ENCODE data around the gene CRX.
A peak's percentile ranks its signal among the peaks of the same experiment; 100 is the strongest.

CRX gene

GRCh38 chr19:47790398-47790814 lies 31.3 kb upstream of the CRX start:
- no peak overlapping the region for H3K4ac ChIP-seq (ENCODE audit: low read length)
- H3K4me3 ChIP-seq (ENCODE audit: low read length in 2 of 2), result no peak overlapping the region
- peaks cover 2 to 5% of the 10 kb centered on the region in 2 donors for H3K9me3 ChIP-seq (replicated peaks in 1 of 2; ENCODE audit: control insufficient read depth in 2 of 2, insufficient read depth in 1 of 2, low read depth in 1 of 2, low read length in 2 of 2)
- no peak overlapping the region for H4K91ac ChIP-seq (ENCODE audit: low read depth, low read length, poor library complexity)
- peaks cover 2 to 15% of the 10 kb centered on the region in 2 donors for H3K36me3 ChIP-seq (replicated peaks in 1 of 2; ENCODE audit: control insufficient read depth in 2 of 2, insufficient read depth in 2 of 2, low read length in 2 of 2)
- H4K8ac ChIP-seq (ENCODE audit: low read depth, low read length), result no peak overlapping the region
- DNase-seq (ENCODE audit: low spot score), result peak; percentile 80
- peak overlapping the region; percentile 67 for H3K18ac ChIP-seq (ENCODE audit: low read length)
- H3K27me3 ChIP-seq (ENCODE audit: control insufficient read depth in 3 of 3, insufficient read depth in 3 of 3, low read depth in 1 of 3, low read length in 3 of 3), result no peaks in the 10 kb centered on the region
- H2BK15ac ChIP-seq (ENCODE audit: low read length), result no peak overlapping the region
- no CpG with 5 or more reads among the region's 10 CpGs for WGBS, 2 donors (ENCODE audit: extremely low coverage in 2 of 2, insufficient read length in 2 of 2, insufficient replicate concordance in 1 of 2)
- no peak overlapping the region for H3K23ac ChIP-seq (ENCODE audit: low read depth, low read length, poor library complexity)
- no peaks in the 10 kb centered on the region for H3K4me1 ChIP-seq (ENCODE audit: control insufficient read depth in 2 of 2, insufficient read depth in 1 of 2, low read depth in 1 of 2, low read length in 2 of 2)
- H3K9ac ChIP-seq (ENCODE audit: low read depth, low read length, poor library complexity), result no peak overlapping the region
- no peak overlapping the region for H3K14ac ChIP-seq (ENCODE audit: low read length)
- peaks cover 1% of the 10 kb centered on the region for H3K79me1 ChIP-seq (ENCODE audit: low read depth, low read length)
- H3K4me2 ChIP-seq (ENCODE audit: insufficient read depth, low read length, poor library complexity, severe bottlenecking), result no peak overlapping the region
- peak overlapping the region; percentile 56 for H3K27ac ChIP-seq (replicated peaks; ENCODE audit: low read length)
- H2AK5ac ChIP-seq (ENCODE audit: low read depth, low read length), result no peak overlapping the region
- H2BK120ac ChIP-seq (ENCODE audit: low read depth, low read length), result no peak overlapping the region
- H2BK12ac ChIP-seq (ENCODE audit: low read length), result no peak overlapping the region
- H2BK5ac ChIP-seq (ENCODE audit: low read length), result no peak overlapping the region
- H2AFZ ChIP-seq (ENCODE audit: low read length), result no peak overlapping the region

- Histone ChIP-seq H3K79me1 (ENCODE audit: low read depth, low read length) (peaks cover 1% of the 10 kb centered on the region), H4K8ac (ENCODE audit: low read depth, low read length) (no peak overlapping the region), H3K36me3 (replicated peaks in 1 of 2; ENCODE audit: control insufficient read depth in 2 of 2, insufficient read depth in 2 of 2, low read length in 2 of 2) (no peaks in the 10 kb centered on the region), H2AK5ac (ENCODE audit: low read depth, low read length) (no peak overlapping the region), H3K14ac (ENCODE audit: low read length) (no peak overlapping the region), H3K4ac (ENCODE audit: low read length) (no peak overlapping the region), H3K4me3 (ENCODE audit: low read length in 2 of 2) (no peak overlapping the region), H3K27me3 (ENCODE audit: control insufficient read depth in 3 of 3, insufficient read depth in 3 of 3, low read depth in 1 of 3, low read length in 3 of 3) (no peaks in the 10 kb centered on the region), H3K9me3 (replicated peaks in 1 of 2; ENCODE audit: control insufficient read depth in 2 of 2, insufficient read depth in 1 of 2, low read depth in 1 of 2, low read length in 2 of 2) (peaks cover 2 to 5% of the 10 kb centered on the region in 2 donors), H3K4me2 (ENCODE audit: insufficient read depth, low read length, poor library complexity, severe bottlenecking) (no peak overlapping the region), H4K91ac (ENCODE audit: low read depth, low read length, poor library complexity) (no peak overlapping the region), H2BK15ac (ENCODE audit: low read length) (no peak overlapping the region), H2AFZ (ENCODE audit: low read length) (no peak overlapping the region), H3K23ac (ENCODE audit: low read depth, low read length, poor library complexity) (no peak overlapping the region), H2BK12ac (ENCODE audit: low read length) (no peak overlapping the region), H2BK120ac (ENCODE audit: low read depth, low read length) (no peak overlapping the region), H3K4me1 (ENCODE audit: control insufficient read depth in 2 of 2, insufficient read depth in 1 of 2, low read depth in 1 of 2, low read length in 2 of 2) (no peaks in the 10 kb centered on the region), H2BK5ac (ENCODE audit: low read length) (no peak overlapping the region), H3K9ac (ENCODE audit: low read depth, low read length, poor library complexity) (no peak overlapping the region), H3K18ac (ENCODE audit: low read length) (no peak overlapping the region), H3K27ac (replicated peaks; ENCODE audit: low read length) (no peak overlapping the region)
- WGBS, 2 donors (ENCODE audit: extremely low coverage in 2 of 2, insufficient read length in 2 of 2, insufficient replicate concordance in 1 of 2), result no CpG with 5 or more reads among the region's 1 CpG
- DNase-seq (ENCODE audit: low spot score), result no peak
Observed at GRCh38 chr19:47792616-47793015, 29.1 kb upstream of the CRX start.

GRCh38 chr19:47794526-47794925 lies 27.2 kb upstream of the CRX start:
- H2BK12ac ChIP-seq (ENCODE audit: low read length), result no peak overlapping the region
- H2AFZ ChIP-seq (ENCODE audit: low read length), result no peak overlapping the region
- H3K9me3 ChIP-seq (replicated peaks in 1 of 2; ENCODE audit: control insufficient read depth in 2 of 2, insufficient read depth in 1 of 2, low read depth in 1 of 2, low read length in 2 of 2), result peaks cover 2 to 5% of the 10 kb centered on the region in 2 donors
- no peak overlapping the region for H4K8ac ChIP-seq (ENCODE audit: low read depth, low read length)
- no peaks in the 10 kb centered on the region for H3K4me1 ChIP-seq (ENCODE audit: control insufficient read depth in 2 of 2, insufficient read depth in 1 of 2, low read depth in 1 of 2, low read length in 2 of 2)
- no peak for DNase-seq (ENCODE audit: low spot score)
- WGBS, 2 donors (ENCODE audit: extremely low coverage in 2 of 2, insufficient read length in 2 of 2, insufficient replicate concordance in 1 of 2), result no CpG with 5 or more reads among the region's 18 CpGs
- no peak overlapping the region for H3K4me3 ChIP-seq (ENCODE audit: low read length in 2 of 2)
- no peak overlapping the region for H4K91ac ChIP-seq (ENCODE audit: low read depth, low read length, poor library complexity)
- no peak overlapping the region for H3K9ac ChIP-seq (ENCODE audit: low read depth, low read length, poor library complexity)
- H3K23ac ChIP-seq (ENCODE audit: low read depth, low read length, poor library complexity), result no peak overlapping the region
- no peak overlapping the region for H2BK15ac ChIP-seq (ENCODE audit: low read length)
- H2AK5ac ChIP-seq (ENCODE audit: low read depth, low read length), result no peak overlapping the region
- H3K4me2 ChIP-seq (ENCODE audit: insufficient read depth, low read length, poor library complexity, severe bottlenecking), result no peak overlapping the region
- peaks cover 1% of the 10 kb centered on the region for H3K79me1 ChIP-seq (ENCODE audit: low read depth, low read length)
- no peak overlapping the region for H3K27ac ChIP-seq (replicated peaks; ENCODE audit: low read length)
- no peak overlapping the region for H3K4ac ChIP-seq (ENCODE audit: low read length)
- no peak overlapping the region for H2BK120ac ChIP-seq (ENCODE audit: low read depth, low read length)
- no peak overlapping the region for H3K14ac ChIP-seq (ENCODE audit: low read length)
- H3K27me3 ChIP-seq (ENCODE audit: control insufficient read depth in 3 of 3, insufficient read depth in 3 of 3, low read depth in 1 of 3, low read length in 3 of 3), result peaks cover 0 to 2% (median 0%) of the 10 kb centered on the region in 3 experiments
- no peak overlapping the region for H2BK5ac ChIP-seq (ENCODE audit: low read length)
- H3K36me3 ChIP-seq (replicated peaks in 1 of 2; ENCODE audit: control insufficient read depth in 2 of 2, insufficient read depth in 2 of 2, low read length in 2 of 2), result no peaks in the 10 kb centered on the region
- H3K18ac ChIP-seq (ENCODE audit: low read length), result no peak overlapping the region

GRCh38 chr19:47796785-47797184 lies 25.0 kb upstream of the CRX start:
- H4K8ac ChIP-seq (ENCODE audit: low read depth, low read length), result no peak overlapping the region
- no CpG with 5 or more reads among the region's 2 CpGs for WGBS, 2 donors (ENCODE audit: extremely low coverage in 2 of 2, insufficient read length in 2 of 2, insufficient replicate concordance in 1 of 2)
- H2BK12ac ChIP-seq (ENCODE audit: low read length), result no peak overlapping the region
- H3K36me3 ChIP-seq (replicated peaks in 1 of 2; ENCODE audit: control insufficient read depth in 2 of 2, insufficient read depth in 2 of 2, low read length in 2 of 2), result no peaks in the 10 kb centered on the region
- H3K18ac ChIP-seq (ENCODE audit: low read length), result no peak overlapping the region
- no peak for DNase-seq (ENCODE audit: low spot score)
- H3K23ac ChIP-seq (ENCODE audit: low read depth, low read length, poor library complexity), result no peak overlapping the region
- peaks cover 0 to 2% (median 0%) of the 10 kb centered on the region in 3 experiments for H3K27me3 ChIP-seq (ENCODE audit: control insufficient read depth in 3 of 3, insufficient read depth in 3 of 3, low read depth in 1 of 3, low read length in 3 of 3)
- no peak overlapping the region for H3K27ac ChIP-seq (replicated peaks; ENCODE audit: low read length)
- H3K4me3 ChIP-seq (ENCODE audit: low read length in 2 of 2), result no peak overlapping the region
- no peak overlapping the region for H3K4ac ChIP-seq (ENCODE audit: low read length)
- H3K4me2 ChIP-seq (ENCODE audit: insufficient read depth, low read length, poor library complexity, severe bottlenecking), result no peak overlapping the region
- no peak overlapping the region for H4K91ac ChIP-seq (ENCODE audit: low read depth, low read length, poor library complexity)
- H2AK5ac ChIP-seq (ENCODE audit: low read depth, low read length), result no peak overlapping the region
- no peak overlapping the region for H2BK15ac ChIP-seq (ENCODE audit: low read length)
- H3K4me1 ChIP-seq (ENCODE audit: control insufficient read depth in 2 of 2, insufficient read depth in 1 of 2, low read depth in 1 of 2, low read length in 2 of 2), result no peaks in the 10 kb centered on the region
- H3K9ac ChIP-seq (ENCODE audit: low read depth, low read length, poor library complexity), result no peak overlapping the region
- H3K79me1 ChIP-seq (ENCODE audit: low read depth, low read length), result peaks cover 1% of the 10 kb centered on the region
- peaks cover 2 to 5% of the 10 kb centered on the region in 2 donors for H3K9me3 ChIP-seq (replicated peaks in 1 of 2; ENCODE audit: control insufficient read depth in 2 of 2, insufficient read depth in 1 of 2, low read depth in 1 of 2, low read length in 2 of 2)
- no peak overlapping the region for H2BK120ac ChIP-seq (ENCODE audit: low read depth, low read length)
- H2BK5ac ChIP-seq (ENCODE audit: low read length), result no peak overlapping the region
- H3K14ac ChIP-seq (ENCODE audit: low read length), result no peak overlapping the region
- H2AFZ ChIP-seq (ENCODE audit: low read length), result no peak overlapping the region

All from neuronal stem cell (in vitro differentiated cells).